ENCODE data around the gene KMT2B.

GRCh38 chr19:35729021-35729420 is 11.2 kb downstream of the KMT2B start:
- no peak for TF ChIP-seq CTCF (IDR thresholded peaks at IDR 0.05)
- TF ChIP-seq POLR2A (IDR thresholded peaks at IDR 0.05): no peak

Measured in breast epithelium (tissue), 3 donors.